Endothelial cell (in vitro differentiated cells): ENCODE measurements around the gene ANTXR1. TPM values are rescaled to one million over a fixed set of nuclear protein-coding genes. Genes with fewer than 3 reads are reported as not detected.

Experiments used
- DNase-seq: peaks from one replicate; pipeline ENCODE4 v3.0.0; 2021; ENCODE audit warnings: low spot score
- H3K27ac Mint-ChIP-seq: one replicate; pipeline ENCODE4 v1.8.0; 2021; ENCODE audit warnings: mixed read lengths, inconsistent platforms; ENCODE audit not compliant: unreplicated experiment
- H3K27me3 Mint-ChIP-seq: one replicate; pipeline ENCODE4 v1.8.0; 2021; ENCODE audit warnings: mild to moderate bottlenecking, moderate library complexity, mixed read lengths, inconsistent platforms; ENCODE audit not compliant: unreplicated experiment
- H3K36me3 Mint-ChIP-seq: one replicate; pipeline ENCODE4 v1.8.0; 2021; ENCODE audit warnings: mild to moderate bottlenecking, low read depth, mixed read lengths, inconsistent platforms; ENCODE audit not compliant: unreplicated experiment
- H3K4me1 Mint-ChIP-seq: one replicate; pipeline ENCODE4 v1.8.0; 2021; ENCODE audit warnings: mild to moderate bottlenecking, mixed read lengths, inconsistent platforms; ENCODE audit not compliant: unreplicated experiment
- H3K4me3 Mint-ChIP-seq: one replicate; pipeline ENCODE4 v1.8.0; 2021; ENCODE audit warnings: mild to moderate bottlenecking, mixed read lengths, inconsistent platforms; ENCODE audit not compliant: unreplicated experiment
- H3K9me3 Mint-ChIP-seq: one replicate; pipeline ENCODE4 v1.8.0; 2021; ENCODE audit warnings: mixed read lengths, inconsistent platforms; ENCODE audit not compliant: unreplicated experiment
- total RNA-seq: library from RNA; stranded (reverse); fragmentation: NEBNext Ultra II Directional; extraction: Animal tissue kit (Norgen Biotek cat#: 25700); gene quantifications from one replicate; pipeline ENCODE4 v1.2.1, GENCODE V29; 2021; ENCODE audit not compliant: unreplicated experiment
- TF ChIP-seq, protein P1 (sequence below): fragments of 200-600 bp; sonication (generic); IDR thresholded peaks from one replicate; pipeline ENCODE4 v1.5.0; 2021; ENCODE audit warnings: antibody characterized with exemption; ENCODE audit not compliant: unreplicated experiment

ANTXR1 gene
- total RNA-seq, 1 donor from 2014 or later, result 7.5 TPM

DNA sequence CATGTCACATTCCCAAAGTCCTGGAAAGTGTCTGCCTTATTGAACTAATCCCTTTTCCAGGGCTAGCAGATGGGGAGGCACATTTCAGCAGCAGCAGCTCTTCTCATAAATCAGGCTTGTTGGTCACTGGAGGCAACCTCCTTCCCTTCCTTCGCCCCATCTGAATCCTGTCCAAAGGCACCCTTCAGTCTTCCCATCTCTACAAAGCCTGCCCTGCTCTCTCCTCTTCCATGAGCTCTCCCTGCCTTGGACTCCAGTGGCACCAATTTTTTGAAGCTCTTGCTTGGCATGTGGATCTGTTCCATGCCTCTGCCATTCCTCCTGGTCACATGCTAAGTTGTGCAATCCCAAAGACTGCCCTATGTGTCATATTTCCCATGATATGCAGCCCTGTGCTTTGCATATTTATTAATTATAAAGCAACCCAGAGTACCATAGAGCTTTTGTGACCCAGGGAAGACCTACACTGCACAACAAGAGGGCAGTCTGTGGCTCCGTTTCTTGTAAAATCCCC is 70.3 kb downstream of the ANTXR1 start:
- TF ChIP-seq, protein P1, sequence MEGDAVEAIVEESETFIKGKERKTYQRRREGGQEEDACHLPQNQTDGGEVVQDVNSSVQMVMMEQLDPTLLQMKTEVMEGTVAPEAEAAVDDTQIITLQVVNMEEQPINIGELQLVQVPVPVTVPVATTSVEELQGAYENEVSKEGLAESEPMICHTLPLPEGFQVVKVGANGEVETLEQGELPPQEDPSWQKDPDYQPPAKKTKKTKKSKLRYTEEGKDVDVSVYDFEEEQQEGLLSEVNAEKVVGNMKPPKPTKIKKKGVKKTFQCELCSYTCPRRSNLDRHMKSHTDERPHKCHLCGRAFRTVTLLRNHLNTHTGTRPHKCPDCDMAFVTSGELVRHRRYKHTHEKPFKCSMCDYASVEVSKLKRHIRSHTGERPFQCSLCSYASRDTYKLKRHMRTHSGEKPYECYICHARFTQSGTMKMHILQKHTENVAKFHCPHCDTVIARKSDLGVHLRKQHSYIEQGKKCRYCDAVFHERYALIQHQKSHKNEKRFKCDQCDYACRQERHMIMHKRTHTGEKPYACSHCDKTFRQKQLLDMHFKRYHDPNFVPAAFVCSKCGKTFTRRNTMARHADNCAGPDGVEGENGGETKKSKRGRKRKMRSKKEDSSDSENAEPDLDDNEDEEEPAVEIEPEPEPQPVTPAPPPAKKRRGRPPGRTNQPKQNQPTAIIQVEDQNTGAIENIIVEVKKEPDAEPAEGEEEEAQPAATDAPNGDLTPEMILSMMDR, result no peak
- H3K9me3 Mint-ChIP-seq, result no peaks in the 10 kb centered on the region
- peaks cover 6% of the 10 kb centered on the region for H3K4me1 Mint-ChIP-seq
- no peak overlapping the region for H3K27ac Mint-ChIP-seq
- H3K36me3 Mint-ChIP-seq, result no peaks in the 10 kb centered on the region
- DNase-seq, result no peak
- no peak overlapping the region for H3K4me3 Mint-ChIP-seq
- H3K27me3 Mint-ChIP-seq, result peaks cover 3% of the 10 kb centered on the region

DNA sequence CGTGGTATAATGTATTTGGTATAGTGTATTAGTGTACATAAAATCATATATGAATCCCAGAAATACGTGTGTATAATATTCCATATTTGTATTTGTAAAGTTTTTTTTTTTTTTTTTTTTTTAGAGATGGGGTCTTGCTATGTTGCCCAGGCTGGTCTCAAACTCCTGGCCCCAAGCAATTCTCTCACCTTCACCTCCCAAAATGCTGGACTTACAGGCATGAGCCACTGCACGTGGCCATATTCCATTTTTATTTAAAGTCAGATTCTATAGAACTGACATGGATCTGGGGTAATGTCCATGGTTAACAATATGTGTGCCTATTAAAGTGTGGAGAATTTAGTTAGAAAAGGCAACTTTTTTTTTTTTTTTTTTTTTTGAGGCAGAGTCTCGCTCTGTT is 71.5 kb downstream of the ANTXR1 start:
- Mint-ChIP-seq H3K4me1 (peaks cover 6% of the 10 kb centered on the region), H3K27me3 (peaks cover 3% of the 10 kb centered on the region), H3K4me3 (no peak overlapping the region), H3K9me3 (no peaks in the 10 kb centered on the region), H3K27ac (no peak overlapping the region), H3K36me3 (no peaks in the 10 kb centered on the region)
- no peak for DNase-seq
- TF ChIP-seq, protein P1, result no peak

DNA sequence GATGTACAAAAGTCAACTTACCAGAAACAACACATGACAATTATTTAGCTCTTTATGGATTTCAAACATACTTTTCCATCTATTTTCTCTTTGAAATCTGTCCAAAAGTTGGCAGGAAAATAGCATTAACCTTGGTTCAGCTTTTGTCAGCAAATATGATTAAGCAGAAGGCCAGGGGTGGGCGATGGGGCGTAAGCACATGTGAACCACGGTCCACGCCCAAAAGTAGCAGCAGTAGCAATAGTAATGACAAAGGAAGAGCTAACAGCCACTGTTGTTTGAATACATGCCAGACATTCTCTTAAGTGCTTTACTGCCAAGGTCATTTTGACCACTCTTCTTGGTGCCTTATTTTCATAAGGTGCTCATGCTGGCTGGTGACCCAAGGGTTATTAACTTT is 73.5 kb downstream of the ANTXR1 start:
- Mint-ChIP-seq H3K36me3 (no peaks in the 10 kb centered on the region), H3K4me3 (no peak overlapping the region), H3K27ac (no peak overlapping the region), H3K9me3 (no peaks in the 10 kb centered on the region), H3K27me3 (peaks cover 3% of the 10 kb centered on the region), H3K4me1 (peaks cover 6% of the 10 kb centered on the region)
- TF ChIP-seq, protein P1, result no peak
- DNase-seq, result no peak

DNA sequence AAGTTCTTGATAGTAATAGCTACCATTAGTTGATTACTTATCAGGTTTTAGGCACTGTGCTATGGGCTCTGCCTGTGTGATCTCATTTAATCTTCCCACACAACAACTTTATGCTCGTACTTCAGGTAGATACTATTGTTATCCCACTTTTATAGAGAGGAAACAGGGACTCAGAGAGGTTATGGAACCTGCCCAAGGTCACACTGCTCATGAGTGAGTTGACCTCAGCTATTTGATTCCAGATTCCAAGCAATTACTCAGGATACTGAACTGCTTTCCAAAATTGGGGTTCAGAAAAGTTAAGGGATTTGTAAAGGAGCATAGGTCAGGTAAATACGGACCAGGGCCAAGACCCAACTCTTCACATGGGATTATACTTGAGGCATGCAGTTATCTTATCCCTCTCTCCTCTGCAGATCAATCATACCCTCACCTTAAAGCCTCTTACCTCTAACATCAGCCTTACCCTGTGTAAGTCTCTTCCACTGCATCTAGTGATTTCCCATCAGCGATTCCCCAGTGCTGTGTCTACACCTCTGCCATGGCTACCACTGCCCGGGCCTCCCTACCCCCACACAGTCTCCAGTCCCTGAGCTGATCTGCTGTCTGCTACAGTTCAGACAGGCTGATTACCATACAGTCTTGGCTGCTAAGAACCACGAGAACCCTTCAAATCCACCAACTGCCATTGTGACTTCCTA is 74.4 kb downstream of the ANTXR1 start:
- TF ChIP-seq, protein P1, result no peak
- no peak overlapping the region for H3K4me3 Mint-ChIP-seq
- peaks cover 3% of the 10 kb centered on the region for H3K27me3 Mint-ChIP-seq
- H3K9me3 Mint-ChIP-seq, result no peaks in the 10 kb centered on the region
- H3K27ac Mint-ChIP-seq, result no peak overlapping the region
- no peak for DNase-seq
- H3K36me3 Mint-ChIP-seq, result no peaks in the 10 kb centered on the region
- H3K4me1 Mint-ChIP-seq, result peaks cover 4% of the 10 kb centered on the region

DNA sequence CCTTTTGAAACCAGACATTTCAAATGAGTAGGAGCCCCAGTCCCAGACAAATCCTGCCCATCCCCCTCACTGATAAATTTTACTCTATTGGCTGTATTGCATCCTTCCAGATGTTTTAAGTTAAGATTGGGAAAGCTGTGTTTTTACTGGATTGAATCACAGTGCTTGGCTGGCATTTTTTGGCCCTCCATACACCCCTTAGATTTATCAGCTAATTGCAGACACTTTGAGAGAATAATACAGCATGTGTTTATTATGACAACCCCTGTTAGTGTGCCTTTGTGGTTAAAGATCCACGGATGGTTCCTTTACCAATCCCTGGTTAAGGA is 74.9 kb downstream of the ANTXR1 start:
- Mint-ChIP-seq H3K4me1 (peaks cover 4% of the 10 kb centered on the region), H3K36me3 (no peaks in the 10 kb centered on the region), H3K9me3 (no peaks in the 10 kb centered on the region), H3K27ac (no peak overlapping the region), H3K4me3 (no peak overlapping the region), H3K27me3 (peaks cover 3% of the 10 kb centered on the region)
- no peak for DNase-seq
- TF ChIP-seq, protein P1, result no peak
